ENCODE measurements around the gene CAPG.
A peak's percentile ranks its signal among the peaks of the same experiment; 100 is the strongest.

Gene CAPG

DNA sequence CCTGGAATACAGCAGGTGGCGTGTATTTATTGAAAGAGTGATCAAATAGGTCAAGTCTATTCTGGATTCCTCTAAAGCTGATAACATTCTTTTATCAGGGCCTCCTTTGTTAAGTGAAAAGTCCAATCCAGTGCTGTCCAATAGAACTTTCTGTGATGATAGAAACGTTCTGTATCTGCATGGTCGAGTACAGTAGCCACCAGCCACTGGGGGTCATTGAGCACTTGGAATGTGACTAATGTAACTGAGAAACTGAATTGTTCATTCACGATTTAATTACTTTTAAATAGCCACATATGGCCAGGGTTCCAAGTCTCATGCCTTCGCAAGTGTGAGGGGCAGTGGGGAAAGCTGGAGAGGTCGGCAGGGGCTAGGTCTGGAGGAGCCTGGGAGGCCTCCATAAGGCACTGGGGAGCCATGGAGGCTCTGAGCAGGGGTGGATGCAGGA, 28.9 kb upstream of the CAPG start:
- DNase-seq (ENCODE audit: low read depth in 1 of 2, low spot score in 1 of 2), result no peak

DNA sequence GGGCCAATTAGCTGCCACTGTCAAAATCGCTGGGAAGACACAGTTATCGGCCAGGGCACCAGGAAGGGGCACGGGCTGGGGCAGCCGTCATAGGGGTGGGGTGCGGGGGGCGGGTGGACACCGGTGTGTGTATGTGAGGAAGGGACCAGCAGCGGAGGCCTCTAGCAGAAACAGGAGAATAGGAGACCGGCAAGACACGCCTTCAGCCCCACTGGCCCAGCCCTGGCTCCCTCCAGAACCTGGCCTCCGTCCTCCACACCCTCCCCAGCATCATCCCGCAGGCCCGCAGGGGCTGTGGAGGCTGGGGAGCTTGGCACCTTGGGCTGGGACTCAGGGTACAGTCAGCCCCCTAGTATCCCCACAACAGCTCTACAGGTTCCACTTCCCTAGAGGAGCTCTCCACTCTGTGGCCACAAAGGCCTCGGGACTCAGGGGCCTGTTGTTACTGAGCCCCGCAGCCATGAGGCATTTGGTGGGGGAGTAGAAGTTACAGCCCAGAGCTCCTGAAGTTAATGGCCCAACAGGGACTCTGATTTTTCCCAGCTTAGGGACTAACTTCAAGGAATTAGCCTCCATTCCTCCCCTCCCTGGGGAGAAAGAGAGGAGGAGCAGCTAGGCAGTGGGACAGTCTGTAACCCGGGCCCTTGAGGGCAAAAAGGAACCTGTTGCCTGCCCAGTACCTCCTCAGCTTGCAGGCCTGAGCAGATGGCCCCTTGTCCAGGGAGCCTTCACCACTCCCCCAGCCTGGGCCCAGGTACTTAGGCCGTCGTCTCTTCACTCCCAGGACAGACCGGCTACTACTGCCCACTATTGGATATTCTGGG, 28.2 kb upstream of the CAPG start:
- no peak for DNase-seq (ENCODE audit: low read depth in 1 of 2, low spot score in 1 of 2)

DNA sequence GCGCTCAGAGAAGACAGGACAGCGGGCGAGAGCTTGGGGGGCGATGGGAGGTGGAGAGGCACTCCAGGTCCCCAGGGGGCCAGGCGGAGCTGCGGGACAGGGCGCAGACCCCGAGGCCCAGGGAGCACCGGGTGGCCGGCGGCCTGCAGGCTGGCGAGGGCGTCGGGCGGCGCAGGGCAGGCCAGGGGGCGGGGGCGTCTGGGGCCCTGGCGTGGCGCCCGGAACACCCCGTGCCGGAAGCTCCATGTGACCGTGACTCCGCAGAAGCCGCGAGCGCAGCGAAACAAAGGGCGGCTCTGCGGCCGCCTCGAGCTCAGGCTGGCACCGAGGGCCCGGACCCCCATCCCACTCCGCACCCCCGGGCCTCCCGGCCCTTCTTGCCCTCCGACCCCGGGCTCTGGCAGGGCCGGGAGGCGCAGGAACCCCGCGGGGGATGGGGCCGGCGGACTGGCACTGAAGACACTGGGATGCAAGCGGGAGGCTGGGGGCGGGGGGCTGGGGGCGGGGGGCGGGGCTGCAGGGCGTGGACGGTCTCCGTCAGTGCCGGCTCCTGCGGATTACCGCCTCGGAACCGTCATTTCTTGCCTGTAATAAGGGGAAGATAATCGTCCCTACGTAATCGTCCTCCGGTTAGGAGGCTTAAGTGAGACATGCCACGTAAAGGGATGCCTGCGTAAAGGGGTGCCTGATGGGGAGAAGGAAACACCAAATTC, 27.5 kb upstream of the CAPG start:
- peak; percentile 50 to 51 for DNase-seq (ENCODE audit: low read depth in 1 of 2, low spot score in 1 of 2)

DNA sequence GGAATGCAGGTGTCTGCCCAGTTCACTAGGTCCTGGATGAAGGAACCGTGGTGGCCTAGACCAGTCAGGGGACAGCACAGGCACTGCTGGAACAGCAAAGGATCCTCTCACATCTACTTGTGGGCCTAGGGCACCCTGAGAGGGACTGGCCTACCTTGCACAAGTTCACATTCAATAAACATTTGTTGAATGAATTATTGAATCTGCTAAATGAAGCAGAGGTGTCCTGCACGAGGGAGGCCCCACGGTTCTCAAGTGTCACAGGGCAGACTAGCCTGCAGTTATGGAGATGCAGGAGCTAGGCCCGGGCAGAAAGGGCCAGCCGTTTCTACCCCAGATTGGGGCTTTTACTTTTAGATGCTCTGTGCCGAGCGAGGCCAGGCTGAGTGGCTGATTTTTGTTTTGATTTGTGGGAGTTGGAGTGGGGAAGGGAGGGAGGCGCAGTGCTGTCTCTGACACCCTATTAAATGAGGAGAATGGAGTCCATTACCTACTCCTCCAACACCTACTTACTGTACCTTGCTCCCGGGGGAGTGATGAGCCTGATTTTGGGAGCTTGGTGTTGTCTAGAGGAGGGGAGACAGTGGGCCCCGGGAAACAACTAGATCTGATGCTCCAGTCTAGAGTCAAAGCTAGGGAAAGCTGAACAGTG, 26.8 kb upstream of the CAPG start:
- DNase-seq (ENCODE audit: low read depth in 1 of 2, low spot score in 1 of 2), result no peak

DNA sequence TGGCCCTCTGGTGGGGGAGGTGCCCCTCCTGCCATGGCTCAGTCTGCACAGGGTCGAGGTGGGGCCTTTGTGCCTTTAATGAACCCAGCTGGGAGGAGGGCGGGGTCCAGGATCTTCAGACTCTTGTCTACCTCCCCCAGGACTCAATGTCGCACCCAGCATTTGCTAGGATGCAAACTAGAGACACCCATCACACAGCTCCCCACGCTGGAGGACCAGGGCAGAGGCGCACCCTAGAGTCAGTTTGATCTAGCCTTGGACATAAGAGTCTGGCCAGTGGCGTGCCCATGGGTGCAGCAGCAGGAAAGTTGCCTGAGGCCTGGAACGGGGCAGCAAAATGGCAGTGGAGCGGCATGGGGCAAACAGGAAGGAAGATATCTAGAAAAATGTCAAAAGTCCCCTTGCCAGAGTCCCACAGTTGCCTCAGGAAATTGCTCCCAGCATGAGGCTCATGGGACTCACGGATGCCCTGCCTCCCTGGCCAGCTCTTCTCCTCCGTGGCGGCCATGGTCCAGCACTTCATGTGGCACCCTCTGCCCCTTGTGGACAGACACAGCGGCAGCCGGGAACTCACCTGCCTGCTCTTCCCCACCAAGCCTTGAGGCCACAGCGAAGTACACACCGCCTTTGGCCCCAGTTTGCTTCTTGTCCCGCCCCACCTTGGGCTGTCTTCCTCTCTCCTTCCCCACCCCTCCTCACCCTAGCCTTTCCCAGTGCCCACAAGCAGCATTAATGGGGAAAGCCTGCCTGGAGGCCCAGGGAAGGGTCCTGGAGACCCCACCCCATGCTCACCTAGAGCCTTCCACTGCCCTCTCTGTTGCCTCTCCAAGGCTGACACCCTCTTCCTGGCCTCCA, 26.0 kb upstream of the CAPG start:
- no peak for DNase-seq (ENCODE audit: low read depth in 1 of 2, low spot score in 1 of 2)

DNA sequence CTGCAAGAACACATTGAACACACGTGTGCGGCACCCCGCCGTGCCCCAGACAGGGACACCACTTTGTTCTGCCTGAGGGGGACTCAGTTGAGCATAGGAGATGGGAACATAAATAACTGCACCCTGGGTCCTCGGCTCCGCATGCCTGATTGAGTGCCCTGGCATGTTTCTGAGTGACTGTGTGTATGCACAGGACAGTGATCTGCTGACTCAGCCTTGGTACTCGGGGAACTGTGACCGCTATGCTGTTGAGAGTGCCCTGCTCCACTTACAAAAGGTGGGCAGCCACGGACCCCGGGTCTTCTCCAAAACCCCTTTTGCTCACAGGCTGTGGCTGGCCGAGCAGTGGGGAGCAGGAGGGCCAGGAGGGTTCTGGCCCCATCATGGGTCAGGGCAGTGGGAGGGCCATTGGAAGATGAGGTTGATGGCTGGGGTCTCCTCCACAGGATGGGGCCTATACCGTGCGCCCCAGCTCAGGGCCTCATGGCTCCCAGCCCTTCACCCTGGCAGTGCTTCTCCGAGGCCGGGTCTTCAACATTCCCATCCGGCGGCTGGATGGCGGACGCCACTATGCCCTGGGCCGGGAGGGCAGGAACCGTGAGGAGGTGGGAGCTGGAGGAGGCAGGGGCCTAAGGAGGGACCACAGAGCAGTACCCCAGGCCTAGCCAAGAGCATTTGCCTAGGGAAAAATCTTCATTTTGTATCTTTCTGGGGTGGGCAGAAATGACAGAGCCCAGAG, 25.2 kb upstream of the CAPG start:
- DNase-seq (ENCODE audit: low read depth in 1 of 2, low spot score in 1 of 2), result no peak

DNA sequence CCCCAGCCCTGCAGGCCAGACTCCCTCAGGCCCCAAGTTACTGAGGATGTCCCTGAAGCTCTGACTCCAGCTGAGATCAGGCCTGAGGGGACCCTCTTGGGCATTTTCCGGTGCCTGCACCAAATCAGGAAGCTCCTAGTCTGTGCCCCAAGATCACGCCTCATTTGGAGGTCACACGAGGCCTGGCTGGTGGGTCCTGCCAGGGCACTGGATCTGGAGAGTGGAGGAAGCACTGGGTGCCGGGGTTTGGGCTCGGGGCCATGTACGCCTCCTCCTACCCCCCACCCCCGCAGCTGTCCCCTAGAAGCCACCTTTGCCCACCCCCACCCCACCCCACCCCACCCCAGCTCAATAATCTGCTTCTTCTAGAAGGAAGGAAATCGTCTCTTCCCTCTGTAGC, 24.5 kb upstream of the CAPG start:
- no peak for DNase-seq (ENCODE audit: low read depth in 1 of 2, low spot score in 1 of 2)

DNA sequence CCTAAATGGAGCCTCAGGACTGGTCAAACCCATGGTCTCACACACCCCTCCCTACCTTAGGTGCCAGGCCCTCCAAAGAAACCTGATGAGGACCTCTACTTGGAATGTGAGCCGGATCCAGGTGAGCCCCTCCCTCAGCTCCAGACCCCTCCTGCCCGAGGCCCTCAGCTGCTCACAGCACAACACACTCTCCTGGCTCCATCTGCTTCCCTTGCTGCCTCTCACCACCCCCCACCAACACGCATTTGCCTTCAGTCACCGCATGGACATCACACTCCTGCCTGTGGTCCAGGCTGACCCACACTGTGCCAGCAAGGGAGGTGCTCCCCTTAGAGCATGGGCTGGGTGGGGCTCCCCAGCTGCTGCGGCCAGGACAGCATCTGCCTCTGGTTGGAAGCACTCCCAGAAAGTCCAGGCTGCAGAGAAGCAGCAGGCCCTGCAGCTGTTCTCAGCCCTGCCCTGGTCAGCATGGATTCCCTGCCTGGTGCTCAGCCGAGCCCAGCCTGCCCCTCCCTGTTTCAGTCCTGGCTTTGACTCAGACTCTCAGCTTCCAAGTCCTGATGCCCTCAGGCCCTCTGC, 23.4 kb upstream of the CAPG start:
- DNase-seq (ENCODE audit: low read depth in 1 of 2, low spot score in 1 of 2), result no peak

DNA sequence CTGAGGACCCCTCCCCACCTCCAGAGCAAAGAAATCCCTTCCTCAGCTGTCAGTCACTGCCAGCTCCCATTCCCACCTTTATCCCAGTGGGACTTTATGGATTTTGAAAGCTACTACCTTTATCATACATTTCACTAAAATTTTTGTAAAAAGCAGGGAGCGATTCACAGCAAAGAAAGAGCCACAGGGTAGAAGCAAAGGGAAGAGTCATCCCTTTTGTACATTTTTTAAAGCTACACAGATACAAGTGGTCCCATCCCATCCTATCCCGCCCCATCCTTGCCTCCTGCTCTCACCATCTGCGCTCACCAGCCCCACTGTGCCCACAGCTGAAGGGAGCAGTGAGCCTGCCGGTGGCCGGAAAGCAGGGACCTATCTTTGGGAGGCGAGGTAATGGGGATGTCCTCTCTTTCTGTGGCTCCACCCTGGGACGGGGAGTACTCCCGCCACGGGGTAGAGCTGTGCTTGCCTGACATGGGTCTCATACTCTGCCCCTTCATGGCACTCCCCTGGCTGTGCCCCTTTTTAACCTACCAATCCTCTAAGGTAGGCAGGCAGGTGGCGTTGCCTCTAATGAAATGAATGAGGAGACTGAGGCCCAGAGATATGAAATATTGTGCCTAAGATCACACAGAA, 21.5 kb upstream of the CAPG start:
- DNase-seq (ENCODE audit: low read depth in 1 of 2, low spot score in 1 of 2), result no peak

DNA sequence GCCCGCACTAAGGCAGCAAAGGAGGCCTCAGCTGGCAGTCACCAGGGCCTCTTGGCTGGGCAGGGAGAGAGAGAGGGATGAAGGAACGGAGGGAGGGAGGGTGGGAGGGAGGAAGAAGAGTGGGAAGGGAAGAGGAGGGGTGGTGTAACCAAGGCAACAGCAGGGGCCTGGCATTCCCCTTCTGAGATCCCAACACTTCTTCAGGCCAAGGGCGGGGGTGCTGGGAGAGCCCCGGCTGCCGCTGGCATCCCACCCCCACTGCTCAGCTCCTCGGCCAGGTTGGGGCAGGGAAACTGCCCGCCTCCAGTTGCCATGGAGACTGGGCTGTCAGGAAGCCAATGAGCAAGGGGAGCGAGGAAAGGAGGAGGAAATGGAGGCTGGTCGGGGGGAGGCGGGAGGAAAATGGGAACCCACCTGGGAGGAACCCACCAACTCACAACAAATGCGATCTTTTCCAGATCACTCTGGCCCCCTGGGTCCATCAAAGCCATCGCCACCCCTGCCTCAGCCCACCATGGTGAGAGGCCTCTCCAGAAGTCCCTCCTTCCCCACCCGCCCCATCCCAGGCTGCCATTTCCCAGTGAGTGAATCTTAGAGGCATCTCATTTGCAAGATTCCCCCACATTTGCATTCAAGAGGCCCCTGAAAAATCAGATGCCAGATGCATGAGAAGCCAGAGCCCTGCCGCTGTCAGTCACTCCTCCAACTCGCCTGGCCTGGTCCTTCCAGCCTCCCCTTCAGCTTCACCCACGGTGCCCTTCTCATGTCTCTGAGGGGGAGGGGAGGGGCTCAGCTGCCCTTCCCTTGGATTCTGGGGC, 20.8 kb upstream of the CAPG start:
- no peak for DNase-seq (ENCODE audit: low read depth in 1 of 2, low spot score in 1 of 2)

DNA sequence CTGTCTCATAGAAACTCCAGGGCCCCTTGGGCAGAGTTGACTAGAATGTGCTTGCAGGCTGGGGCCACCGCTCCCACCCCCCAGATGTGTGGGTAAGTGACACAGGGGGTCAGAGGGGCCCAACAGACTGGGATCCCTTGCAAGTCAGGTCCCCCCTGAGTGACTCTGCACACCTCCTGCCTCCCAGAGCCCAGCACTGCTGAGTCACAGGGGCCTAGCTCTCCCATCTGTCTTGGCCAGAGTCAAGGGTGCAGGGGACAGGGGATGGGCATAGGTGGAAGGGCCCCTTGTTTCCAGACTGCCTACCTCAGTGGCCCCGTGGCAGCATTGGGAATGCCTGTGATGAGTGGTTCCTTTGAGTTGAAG, 19.7 kb upstream of the CAPG start:
- DNase-seq (ENCODE audit: low read depth in 1 of 2, low spot score in 1 of 2), result no peak

DNA sequence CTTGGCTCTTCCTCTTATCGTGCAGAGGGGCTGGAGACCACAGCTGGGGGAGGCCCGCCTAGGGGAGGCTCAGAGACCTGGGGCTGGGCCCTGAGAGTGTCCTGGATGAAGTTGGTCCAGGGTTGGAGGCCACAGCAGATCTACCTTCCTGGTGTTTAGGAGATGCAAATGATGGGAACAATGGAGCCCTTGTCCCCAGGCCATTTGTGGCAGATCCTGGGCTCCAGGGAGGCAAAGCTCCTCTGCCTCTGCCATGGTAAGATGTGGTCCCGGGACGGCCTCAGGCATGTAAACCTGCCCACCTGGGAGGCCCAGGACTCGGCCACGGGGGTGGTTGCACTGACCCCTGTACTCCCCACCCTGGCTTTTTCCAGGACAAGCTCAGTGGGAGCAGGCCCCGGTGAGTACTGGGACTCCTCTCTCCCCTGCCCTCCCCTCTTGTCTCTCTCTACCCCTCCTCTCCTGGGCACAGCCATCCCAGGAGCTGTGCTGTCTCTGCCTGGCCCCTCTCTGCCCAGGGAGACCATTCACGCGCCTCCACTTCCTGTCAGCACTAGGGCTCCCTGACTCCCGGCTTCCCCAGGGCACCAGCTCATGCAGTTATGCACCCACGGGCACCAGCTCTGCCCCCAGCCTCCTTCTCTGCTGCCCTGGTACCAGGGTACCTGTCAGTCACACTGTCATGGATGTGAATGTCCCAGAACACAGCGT, 19.2 kb upstream of the CAPG start:
- DNase-seq (ENCODE audit: low read depth in 1 of 2, low spot score in 1 of 2), result no peak

DNA sequence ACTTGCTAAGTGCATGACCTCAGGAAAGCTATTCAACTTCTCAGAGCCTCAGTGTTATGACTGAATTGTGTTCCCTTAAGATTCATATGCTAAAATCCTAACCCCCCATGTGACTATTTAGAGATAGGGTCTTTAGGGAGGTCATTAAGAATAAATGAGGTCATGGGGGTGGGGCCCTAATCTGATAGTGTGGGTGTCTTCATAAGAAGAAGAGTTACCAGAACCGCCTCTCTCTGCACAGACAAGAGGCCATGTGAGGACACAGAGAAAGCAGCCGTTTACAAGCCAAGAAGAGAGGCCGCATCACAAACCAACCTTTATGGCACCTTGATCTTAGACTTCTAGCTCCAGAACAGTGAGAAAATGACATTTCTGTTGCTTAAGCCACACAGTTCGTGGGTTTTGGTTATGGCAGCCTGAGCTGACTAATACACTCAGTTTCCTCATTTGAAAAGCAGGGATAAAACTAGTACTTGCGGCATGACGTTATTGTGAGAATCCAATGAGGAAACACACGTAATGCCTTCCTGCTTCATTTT, 18.2 kb upstream of the CAPG start:
- DNase-seq (ENCODE audit: low read depth in 1 of 2, low spot score in 1 of 2), result no peak

DNA sequence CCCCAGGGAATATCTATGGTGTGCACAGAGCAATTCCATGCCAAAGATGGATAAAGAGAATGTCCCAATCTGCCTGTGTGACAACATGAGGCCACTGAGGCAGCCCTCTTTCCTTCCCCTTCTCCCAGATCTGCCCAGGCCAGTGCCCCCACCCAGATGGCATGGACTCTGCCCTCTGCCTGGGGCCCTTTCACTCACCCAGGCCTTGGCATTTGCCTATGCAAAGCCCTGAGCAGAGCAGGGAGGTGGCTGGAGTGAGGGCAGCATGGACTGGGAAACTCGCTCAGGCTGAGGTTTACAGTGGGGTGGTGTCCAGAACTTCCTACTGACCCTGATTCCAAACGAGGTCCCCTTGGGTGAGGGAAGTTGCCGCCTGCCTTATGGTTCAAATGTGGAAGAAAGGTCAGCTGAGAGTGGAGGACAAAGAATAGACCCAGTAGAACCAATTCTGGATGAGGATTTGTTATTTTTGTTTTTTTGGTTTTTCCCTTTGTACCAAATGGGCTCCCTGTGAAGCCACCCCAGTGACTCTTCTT, 17.2 kb upstream of the CAPG start:
- no peak for DNase-seq (ENCODE audit: low read depth in 1 of 2, low spot score in 1 of 2)

DNA sequence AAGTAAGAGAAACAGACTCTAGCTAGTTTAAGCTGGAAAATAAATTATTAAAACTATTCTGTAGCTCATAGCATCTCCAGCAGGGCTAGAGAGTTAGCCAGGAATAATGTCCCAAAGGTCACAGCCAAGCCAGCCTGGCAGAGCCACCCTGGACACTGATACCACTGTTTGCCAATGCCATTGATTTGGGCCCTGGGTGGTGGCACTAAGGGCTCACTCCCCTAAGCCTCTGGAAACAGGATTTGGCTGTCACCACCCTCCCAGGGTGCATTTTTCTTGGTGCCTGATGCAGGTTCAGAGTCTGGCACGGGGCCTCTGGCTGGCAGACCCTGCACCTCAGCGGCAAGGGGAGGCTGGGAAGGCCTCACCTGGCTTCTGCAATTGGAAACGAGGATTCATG, 15.4 kb upstream of the CAPG start:
- no peak for DNase-seq (ENCODE audit: low read depth in 1 of 2, low spot score in 1 of 2)

DNA sequence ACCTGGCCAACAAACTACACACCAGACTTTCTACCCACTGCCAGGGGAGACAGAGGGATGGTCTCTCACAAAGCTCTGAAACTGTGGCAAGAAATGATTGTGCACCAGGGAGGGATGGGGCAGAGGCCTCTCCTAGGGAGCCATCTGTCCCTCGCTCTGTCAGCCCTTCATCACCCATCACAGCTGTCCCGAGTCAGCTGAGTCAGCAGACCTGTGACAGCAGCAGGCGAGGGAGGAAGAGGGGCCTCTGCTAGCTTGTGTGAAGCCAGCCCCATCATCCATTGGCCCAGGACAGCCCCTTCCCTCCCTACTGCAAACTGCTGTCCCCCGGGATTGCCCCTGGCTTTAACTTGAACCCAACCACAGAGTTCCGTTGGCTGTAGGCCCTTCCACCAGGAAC, 13.4 kb upstream of the CAPG start:
- DNase-seq (ENCODE audit: low read depth in 1 of 2, low spot score in 1 of 2), result no peak

DNA sequence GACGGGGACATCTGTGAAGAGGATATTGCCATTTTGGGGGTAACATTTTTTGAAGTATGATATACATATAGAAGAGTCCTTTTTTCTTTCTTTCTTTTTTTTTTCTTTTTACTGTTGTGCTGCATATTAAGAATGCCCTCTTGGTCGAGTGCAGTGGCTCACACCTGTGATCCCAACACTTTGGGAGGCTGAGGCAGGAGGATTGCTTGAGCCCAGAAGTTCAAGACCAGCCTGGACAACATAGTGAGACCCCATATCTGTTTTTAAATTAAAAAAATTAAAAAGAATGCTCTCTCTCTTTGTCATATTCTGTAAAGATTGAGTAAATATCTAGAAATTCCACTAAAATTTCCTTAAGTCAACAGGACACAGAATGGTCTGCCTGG, 11.9 kb upstream of the CAPG start:
- DNase-seq (ENCODE audit: low read depth in 1 of 2, low spot score in 1 of 2), result no peak

All from activated CD4-positive, alpha-beta T cell treated with anti-CD3 and anti-CD28 coated beads, Interleukin-2, amount 50 U/mL, for 24 hours (primary cell).